K562 (cell line): ENCODE data around the gene MTRF1L. TPM values are rescaled to one million over a fixed set of nuclear protein-coding genes. Genes with fewer than 3 reads are reported as not detected.
A peak's percentile ranks its signal among the peaks of the same experiment; 100 is the strongest.

Experiments used
- ATAC-seq: fragments of 200-7000 bp; cut with Tn5 transposase; 3 replicates; pipeline ENCODE4 v1.9.1; 2020; ENCODE audit warnings: moderate library complexity
- BruUV-seq: library from RNA; stranded (reverse); fragments of 400-500 nt; replicated peaks from 2 replicates; lab custom pipeline; 2021; lab: Mats Ljungman, UMichigan
- CTCF ChIA-PET: fragments of 300-600 bp; formaldehyde crosslinking; extraction: SDS; loops from one replicate; lab custom pipeline; 2021; ENCODE audit warnings: low intra/inter-chr PET ratio; lab: Yijun Ruan, JAX
- POLR2A ChIA-PET: fragments of 300-600, 350-650 bp; sonication (Branson Sonifier 250); formaldehyde crosslinking; extraction: SDS; loops from one replicate; lab custom pipeline; 2021; ENCODE audit warnings: antibody characterized with exemption, inconsistent platforms; lab: Yijun Ruan, JAX
- DNase-seq, 4 experiments: peaks; one replicate each; pipeline versions ENCODE4 v3.0.0 to v3.0.0-alpha.2; 2011 to 2018; ENCODE audit warnings: low spot score in 3 of 4, mixed read lengths in 3 of 4; ENCODE audit errors: extremely low read depth in 1 of 4
- FAIRE-seq: peaks from 2 replicates; lab custom pipeline; 2011; peaks lifted over from hg19 to GRCh38; lab: Jason Lieb, UNC
- H2AFZ ChIP-seq: 2 replicates; pipeline ENCODE4 v1.6.0; 2011; ENCODE audit warnings: low read depth, low read length, control low read depth, inconsistent platforms
- H3K27ac ChIP-seq: fragments of 200-600 bp; 3 replicates; pipeline ENCODE4 v1.8.0; 2011; ENCODE audit warnings: low read depth, mild to moderate bottlenecking, control low read depth, inconsistent platforms, low read length, moderate library complexity, mixed read lengths; ENCODE audit errors: extremely low read depth
- H3K27me3 ChIP-seq, 2 experiments: fragments of 300-600 bp in 1 of 2; 2 replicates in 1 of 2; 3 replicates in 1 of 2; pipeline versions ENCODE4 v1.6.0 to v1.8.0; 2011; ENCODE audit warnings: inconsistent platforms in 2 of 2, low read length in 2 of 2, mild to moderate bottlenecking in 1 of 2, mixed read lengths in 1 of 2, moderate library complexity in 1 of 2; ENCODE audit not compliant: control insufficient read depth in 2 of 2, insufficient read depth in 2 of 2
- H3K36me3 ChIP-seq: fragments of 300-600 bp; 3 replicates; pipeline ENCODE4 v1.8.0; 2011; ENCODE audit warnings: mild to moderate bottlenecking, low read length, inconsistent platforms; ENCODE audit not compliant: control insufficient read depth, insufficient read depth
- H3K4me1 ChIP-seq, 2 experiments: fragments of 200-600 bp in 1 of 2; replicated peaks in 1 of 2; 2 replicates in 1 of 2; 3 replicates in 1 of 2; pipeline versions ENCODE4 v1.5.1 to v1.8.0; 2011; ENCODE audit warnings: inconsistent platforms in 2 of 2, low read length in 2 of 2, mild to moderate bottlenecking in 1 of 2, mixed read lengths in 1 of 2, moderate library complexity in 1 of 2; ENCODE audit not compliant: control insufficient read depth in 2 of 2, insufficient read depth in 2 of 2
- H3K4me2 ChIP-seq: 2 replicates; pipeline ENCODE4 v1.6.1; 2011; ENCODE audit warnings: low read length, control low read depth, inconsistent platforms, mixed read lengths; ENCODE audit not compliant: insufficient read depth
- H3K4me3 ChIP-seq: fragments of 200-600 bp; sonication (generic), shearing (Covaris generic); 2 replicates; pipeline ENCODE4 v1.5.1; 2016; ENCODE audit warnings: control low read depth, inconsistent platforms
- H3K79me2 ChIP-seq: fragments of 200-600 bp; 3 replicates; pipeline ENCODE4 v1.8.0; 2011; ENCODE audit warnings: low read length, inconsistent platforms; ENCODE audit not compliant: control insufficient read depth, insufficient read depth
- H3K9ac ChIP-seq, 2 experiments: 2 replicates each; pipeline versions ENCODE4 v1.6.0 to v1.6.1; 2011; ENCODE audit warnings: low read depth in 2 of 2, low read length in 2 of 2, control low read depth in 1 of 2, inconsistent platforms in 1 of 2, mild to moderate bottlenecking in 1 of 2, mixed read lengths in 1 of 2; ENCODE audit not compliant: insufficient read depth in 1 of 2
- H3K9me1 ChIP-seq: one replicate; pipeline ENCODE4 v1.6.0; 2011; ENCODE audit warnings: inconsistent platforms, mild to moderate bottlenecking, low read length, moderate library complexity; ENCODE audit not compliant: control insufficient read depth, insufficient read depth
- H3K9me3 ChIP-seq: replicated peaks from 2 replicates; pipeline ENCODE4 v1.5.1; 2011; ENCODE audit warnings: low read depth, low read length, inconsistent platforms; ENCODE audit not compliant: control insufficient read depth, insufficient read depth
- H4K20me1 ChIP-seq: replicated peaks from 2 replicates; pipeline ENCODE4 v1.6.1; 2011; ENCODE audit warnings: low read length, inconsistent platforms, mixed read lengths; ENCODE audit not compliant: control insufficient read depth, insufficient read depth
- FOXJ3 ChIP-seq: sonication (generic); formaldehyde crosslinking; IDR thresholded peaks from 2 replicates; pipeline ENCODE4 v1.4.0; 2020; ENCODE audit warnings: mild to moderate bottlenecking, missing genetic modification reagents
- MNT ChIP-seq, 2 experiments: fragments of 450-650 bp; conservative IDR thresholded peaks; 2 replicates each; pipeline ENCODE4 v1.6.1; 2017; ENCODE audit warnings: mild to moderate bottlenecking in 2 of 2, moderate library complexity in 2 of 2
- MYC ChIP-seq, 2 experiments: fragments of 250-450 bp in 1 of 2; sonication (Bioruptor Pico) in 1 of 2; IDR thresholded peaks; 2 replicates each; pipeline versions ENCODE4 v1.5.1 to v1.6.1; 2012 to 2021; ENCODE audit warnings: low read depth in 2 of 2, borderline replicate concordance in 1 of 2, improper control_type of control experiment in 1 of 2, low read length in 1 of 2, mild to moderate bottlenecking in 1 of 2, moderate library complexity in 1 of 2
- PML ChIP-seq: IDR thresholded peaks from 2 replicates; pipeline ENCODE4 v1.6.1; 2012; ENCODE audit warnings: low read length, inconsistent platforms
- SFPQ ChIP-seq: fragments of 200-400 bp; formaldehyde crosslinking; IDR thresholded peaks from 2 replicates; pipeline ENCODE4 v1.6.1; 2017; ENCODE audit warnings: mild to moderate bottlenecking, low read depth, low read length, moderate library complexity
- WHSC1 ChIP-seq: IDR thresholded peaks from one replicate; pipeline ENCODE4 v1.6.1; 2012; ENCODE audit warnings: low read length, control low read depth, inconsistent platforms
- ZNF639 ChIP-seq, 2 experiments: fragments of 200-800 bp in 1 of 2; sonication (Bioruptor generic) in 1 of 2; sonication (generic) in 1 of 2; formaldehyde crosslinking in 1 of 2; IDR thresholded peaks in 1 of 2; conservative IDR thresholded peaks in 1 of 2; 2 replicates each; pipeline versions ENCODE4 v1.5.0 to v1.6.1; 2016 to 2020; ENCODE audit warnings: missing compliant biosample characterization in 1 of 2, missing genetic modification characterization in 1 of 2, missing genetic modification reagents in 1 of 2
- WGBS: fragments of 100-300 bp; shearing (Covaris generic); methylation state at CpG from one replicate; pipeline ENCODE4 v1.1.6; 2016; ENCODE audit warnings: low coverage, mixed read lengths; ENCODE audit not compliant: insufficient coverage; ENCODE audit errors: missing lambda C conversion rate; 5-methylcytosine and 5-hydroxymethylcytosine counted together
- in situ Hi-C: fragments of 300-500 bp; cut with MboI; formaldehyde crosslinking; loops from 4 replicates; pipeline ENCODE4 v1.15.0; 2018; ENCODE audit warnings: inconsistent platforms, mixed read lengths
- intact Hi-C: fragments of 100-400 bp; cut with micrococcal nuclease; formaldehyde crosslinking; loops from 2 replicates; pipeline ENCODE4 v1.14.2; 2022
- polyA plus RNA-seq, 8 experiments: library from polyadenylated mRNA; depleted of rRNA in 4 of 8; stranded (reverse) in 5 of 8; unstranded in 3 of 8; fragments of >200 nt; fragmentation: Nextera tagmentation in 2 of 8; fragmentation: Illumina TruSeq in 1 of 8; extraction: Ambion mirVana in 2 of 8; extraction: Trizol in 1 of 8; gene quantifications; 2 replicates each; pipeline versions ENCODE4 v1.2.1 to v1.2.3, GENCODE V29; 2011 to 2014; ENCODE audit warnings: inconsistent platforms in 1 of 8, missing spikeins in 1 of 8
- total RNA-seq, 7 experiments: library from RNA; depleted of rRNA in 6 of 7; stranded (reverse); fragments of >200 nt in 6 of 7; fragmentation: Illumina TruSeq in 2 of 7; extraction: Trizol in 2 of 7; gene quantifications; 2 replicates each; pipeline versions ENCODE4 v1.2.1 to v1.2.3, GENCODE V29; 2011 to 2021; ENCODE audit warnings: low replicate concordance in 1 of 7

The MTRF1L gene
- total and polyA plus RNA-seq, 9 of the 15 experiments (the other 6 are each of a cell fraction or from before 2014, with no cell fraction given) = 10.7 to 34.0 (median 30.2) TPM

- no peak for TF ChIP-seq WHSC1
- no peak for TF ChIP-seq SFPQ
Measured at GRCh38 chr6:152981989-152982903, 20.3 kb downstream of the MTRF1L start (continued).

GRCh38 chr6:152981219-152981618 is 21.3 kb downstream of the MTRF1L start:
- TSS peak; percentile 40 for BruUV-seq
- H3K4me3 ChIP-seq = peak overlapping the region; percentile 99
- no peaks in the 10 kb centered on the region for H3K27me3 ChIP-seq
- ChIA-PET CTCF (interaction anchor here (0.6 kb wide), 1 partner anchor 1633 kb away, joined by 3 read pairs; no protein-coding TSS in a partner anchor), POLR2A (no interaction called here)
- in situ Hi-C loops = loop anchor here (25.0 kb wide), 2 partner anchors 1531 to 1569 kb away; partner anchors contain the start of gene CNKSR3
- peaks cover 67% of the 10 kb centered on the region for H3K36me3 ChIP-seq
- DNase-seq (no peak), ATAC-seq (no peak), FAIRE-seq (no peak)
- peaks cover 97% of the 10 kb centered on the region for H3K79me2 ChIP-seq
- H2AFZ ChIP-seq = no peak overlapping the region
- peaks cover 29% of the 10 kb centered on the region for H4K20me1 ChIP-seq
- peak overlapping the region; percentile 75 for H3K4me2 ChIP-seq
- intact Hi-C loops = loop anchor here (5.0 to 10.0 kb wide), 3 partner anchors 1529 to 1754 kb away; partner anchors contain the start of genes RMND1, SCAF8 and ZBTB2
- WGBS = 0% methylated on average over 2 of the region's 2 CpGs
- no peaks in the 10 kb centered on the region for H3K9me3 ChIP-seq
- H3K27ac ChIP-seq = peak overlapping the region; percentile 77; the same call in 2 of the 3 replicates
- peak overlapping the region in 1 of 2 experiments; percentile 97; a peak in 3 of 4 replicates for H3K9ac ChIP-seq
- H3K9me1 ChIP-seq = no peaks in the 10 kb centered on the region
- H3K4me1 ChIP-seq = peaks cover 9 to 37% of the 10 kb centered on the region in 2 experiments
- peak in 1 of 2 experiments; percentile 33; a peak in 1 of 4 replicates for TF ChIP-seq MNT (conservative IDR thresholded peaks at IDR 0.05)
- TF ChIP-seq PML = 0 out of 2 replicates have a peak, but pooled peaks have one; percentile 5
- TF ChIP-seq MYC (IDR thresholded peaks at IDR 0.05; ENCODE audit: low read depth, low read length) = 0 out of 2 replicates have a peak, but pooled peaks have one; percentile 61
- no peak for TF ChIP-seq MYC (CRISPR knock-in tag; IDR thresholded peaks at IDR 0.05; ENCODE audit: borderline replicate concordance, low read depth)
- TF ChIP-seq ZNF639 (CRISPR knock-in tag; conservative IDR thresholded peaks at IDR 0.05 in 1 of 2, IDR thresholded peaks at IDR 0.05 in 1 of 2) = 0 out of 4 replicates have a peak, but pooled peaks of 1 of the 2 experiments have one; percentile 14
- TF ChIP-seq FOXJ3 (CRISPR knock-in tag) = no peak
